DND-41 (cell line): Measurements from ENCODE around the gene BNIP2.

ENCODE experiments used
- CTCF ChIP-seq: IDR thresholded peaks from 2 replicates; pipeline ENCODE4 v1.5.1; 2012; ENCODE audit warnings: borderline replicate concordance, low read length, moderate library complexity, mild to moderate bottlenecking; ENCODE audit not compliant: poor library complexity, severe bottlenecking; ENCODE audit errors: extremely low read depth
- EZH2 ChIP-seq: IDR thresholded peaks from 3 replicates; pipeline ENCODE4 v1.6.1; 2012; ENCODE audit warnings: borderline replicate concordance, low read depth, mild to moderate bottlenecking, moderate library complexity, low read length, inconsistent platforms; ENCODE audit not compliant: severe bottlenecking

- TF ChIP-seq CTCF (no peak), EZH2 (no peak)
Observed at GRCh38 chr15:59701880-59702279, 12.8 kb upstream of the BNIP2 start.
